Uterus (tissue), 4 donors: Measurements from ENCODE around the gene PSMD5. TPM values are rescaled to one million over a fixed set of nuclear protein-coding genes. Genes with fewer than 3 reads are reported as not detected.

Experiments
- DNase-seq, 2 donors: peaks; one replicate each; pipeline ENCODE4 v3.0.0-alpha.2; 2019 to 2020
- H3K27ac ChIP-seq, 2 donors: fragments of 200-600 bp; sonication (generic); 1 replicate in 1 of 2; 2 replicates in 1 of 2; pipeline ENCODE4 v1.5.1; 2016 to 2018
- H3K27me3 ChIP-seq, 2 donors: fragments of 200-600 bp; sonication (generic); one replicate each; pipeline ENCODE4 v1.5.1; 2018 to 2019; ENCODE audit warnings: control low read depth in 1 of 2
- H3K36me3 ChIP-seq, 2 donors: fragments of 200-600 bp; sonication (generic); one replicate each; pipeline ENCODE4 v1.5.1; 2019; ENCODE audit warnings: control low read depth in 1 of 2
- H3K4me1 ChIP-seq, 2 donors: fragments of 200-600 bp; sonication (generic); one replicate each; pipeline ENCODE4 v1.5.1; 2018 to 2019; ENCODE audit warnings: control low read depth in 1 of 2
- H3K4me3 ChIP-seq, 2 donors: fragments of 200-600 bp; sonication (generic); 1 replicate in 1 of 2; 2 replicates in 1 of 2; pipeline ENCODE4 v1.5.1; 2018 to 2019; ENCODE audit warnings: mild to moderate bottlenecking in 1 of 2
- H3K9me3 ChIP-seq, 2 donors: fragments of 200-600 bp; sonication (generic); one replicate each; pipeline ENCODE4 v1.5.1; 2019; ENCODE audit warnings: control low read depth in 1 of 2
- CTCF ChIP-seq, 4 experiments: fragments of 200-600 bp in 2 of 4; fragments of 450-650 bp in 2 of 4; sonication (generic) in 2 of 4; IDR thresholded peaks; one replicate each; pipeline ENCODE4 v1.5.1; 2016 to 2019; ENCODE audit warnings: antibody characterized with exemption in 4 of 4, mild to moderate bottlenecking in 2 of 4, moderate library complexity in 1 of 4
- POLR2A ChIP-seq, 2 donors: fragments of 450-650 bp; IDR thresholded peaks; one replicate each; pipeline ENCODE4 v1.6.1; 2016; ENCODE audit warnings: antibody characterized with exemption in 2 of 2, mild to moderate bottlenecking in 1 of 2, moderate library complexity in 1 of 2
- intact Hi-C: fragments of 100-400 bp; cut with DNase I; formaldehyde crosslinking; loops from one replicate; pipeline ENCODE4 v1.15.1; 2023; ENCODE audit warnings: low total_unique reads
- total RNA-seq, 4 donors: library from RNA; depleted of rRNA in 3 of 4; stranded (reverse); fragments of >200 nt in 3 of 4; gene quantifications; one replicate each; pipeline versions ENCODE4 v1.1.0 to v1.2.4, GENCODE V29; 2014 to 2023
- donor health status: DM: yes; HTN: yes; CAD: no.

Gene PSMD5
- 100 to 1,000 TPM in 1 of 4 donors, 10 to 100 TPM in 3; 20.9 to 181 (median 49.0) TPM for total RNA-seq

- intact Hi-C loops, result no loop called here
Measured at GRCh38 chr9:120842685-120843485, at the start of gene PSMD5. Gene PSMD5 (minus strand): TSS chr9:120842922. CDS start chr9:120842909, 13 bp downstream.

GRCh38 chr9:120891884-120892747, 49.4 kb upstream of the PSMD5 start:
- Histone ChIP-seq H3K27me3 (no peaks in the 10 kb centered on the region), H3K4me3 (no peak overlapping the region), H3K9me3 (no peaks in the 10 kb centered on the region), H3K4me1 (no peaks in the 10 kb centered on the region), H3K27ac (peak overlapping the region; percentile 16 to 81), H3K36me3 (no peaks in the 10 kb centered on the region)
- intact Hi-C loops, result no loop called here
- DNase-seq, result no peak
- no peak for TF ChIP-seq POLR2A (IDR thresholded peaks at IDR 0.05)
- no peak for TF ChIP-seq CTCF (IDR thresholded peaks at IDR 0.05)

More at GRCh38 chr9:120842685-120843485, at the start of gene PSMD5:
- TF ChIP-seq CTCF (IDR thresholded peaks at IDR 0.05) (peak in 1 of 4 experiments; percentile 25), POLR2A (IDR thresholded peaks at IDR 0.05) (peak; percentile 62 to 79)
- Histone ChIP-seq H3K9me3 (no peaks in the 10 kb centered on the region), H3K36me3 (no peaks in the 10 kb centered on the region), H3K27ac (peak within 1 kb of the TSS; percentile 89 to 96), H3K27me3 (no peaks in the 10 kb centered on the region), H3K4me1 (no peaks in the 10 kb centered on the region), H3K4me3 (peak within 1 kb of the TSS; percentile 78 to 89)
- DNase-seq, result peak; percentile 97 to 99

- Histone ChIP-seq H3K4me1 (no peaks in the 10 kb centered on the region), H3K36me3 (no peaks in the 10 kb centered on the region), H3K27ac (peak overlapping the region; percentile 81 to 84)
Measured at GRCh38 chr9:120891245-120891883, 48.6 kb upstream of the PSMD5 start.

More at GRCh38 chr9:120891245-120891883, 48.6 kb upstream of the PSMD5 start:
- no peak for DNase-seq
- intact Hi-C loops, result no loop called here
- no peaks in the 10 kb centered on the region for H3K9me3 ChIP-seq
- H3K4me3 ChIP-seq, result no peak overlapping the region
- H3K27me3 ChIP-seq, result no peaks in the 10 kb centered on the region
- no peak for TF ChIP-seq CTCF (IDR thresholded peaks at IDR 0.05)
- TF ChIP-seq POLR2A (IDR thresholded peaks at IDR 0.05), result no peak
